ENCODE results near the gene RBM38.
"Not testable (repeated sequence)": the region's sequence is repeated elsewhere in the genome, so short reads cannot be mapped to it uniquely, and the experiment has no call there.

The RBM38 gene

GRCh38 chr20:57350081-57350710 lies 41.0 kb upstream of the RBM38 start:
- Histone ChIP-seq H3K27me3 (peaks cover 48% of the 10 kb centered on the region), H3K27ac (no peak overlapping the region), H3K36me3 (no peaks in the 10 kb centered on the region)

GRCh38 chr20:57350726-57351041 lies 40.5 kb upstream of the RBM38 start:
- not testable (repeated sequence) for H3K4me1 ChIP-seq (ENCODE audit: control insufficient read depth in 1 of 2, insufficient read depth in 1 of 2, low read depth in 1 of 2, low read length in 1 of 2); H3K9me3 ChIP-seq; H3K36me3 ChIP-seq
- peak overlapping the region; percentile 83 to 96 for H3K4me3 ChIP-seq (ENCODE audit: low read depth in 1 of 2, low read length in 1 of 2)
- peaks cover 44% of the 10 kb centered on the region for H3K27me3 ChIP-seq
- peak overlapping the region; percentile 87 for H3K27ac ChIP-seq

More at GRCh38 chr20:57350081-57350710, 41.0 kb upstream of the RBM38 start:
- Histone ChIP-seq H3K4me1 (ENCODE audit: control insufficient read depth in 1 of 2, insufficient read depth in 1 of 2, low read depth in 1 of 2, low read length in 1 of 2) (peaks cover 9 to 10% of the 10 kb centered on the region in 2 experiments), H3K9me3 (no peaks in the 10 kb centered on the region), H3K4me3 (ENCODE audit: low read depth in 1 of 2, low read length in 1 of 2) (no peak overlapping the region)
- TF ChIP-seq CTCF (IDR thresholded peaks at IDR 0.05) = no peak

GRCh38 chr20:57351042-57351783 lies 40.0 kb upstream of the RBM38 start, which contains the start of gene RAE1:
Gene RAE1 (plus strand): TSS chr20:57351255. CDS start chr20:57354039, 2,784 bp downstream.
- Histone ChIP-seq H3K9me3 (no peaks in the 10 kb centered on the region), H3K4me1 (ENCODE audit: control insufficient read depth in 1 of 2, insufficient read depth in 1 of 2, low read depth in 1 of 2, low read length in 1 of 2) (peaks cover 9 to 10% of the 10 kb centered on the region in 2 experiments), H3K27me3 (peaks cover 38% of the 10 kb centered on the region), H3K36me3 (no peaks in the 10 kb centered on the region), H3K4me3 (ENCODE audit: low read depth in 1 of 2, low read length in 1 of 2) (peak within 1 kb of the TSS; percentile 83 to 96), H3K27ac (peak within 1 kb of the TSS; percentile 87)
- no peak for TF ChIP-seq CTCF (IDR thresholded peaks at IDR 0.05)

- no peak for TF ChIP-seq CTCF (IDR thresholded peaks at IDR 0.05)
- H3K4me1 ChIP-seq (ENCODE audit: control insufficient read depth in 1 of 2, insufficient read depth in 1 of 2, low read depth in 1 of 2, low read length in 1 of 2) = peaks cover 9 to 10% of the 10 kb centered on the region in 2 experiments
- H3K4me3 ChIP-seq (ENCODE audit: low read depth in 1 of 2, low read length in 1 of 2) = peak overlapping the region in 1 of 2 experiments; percentile 83
- no peak overlapping the region for H3K27ac ChIP-seq
- H3K36me3 ChIP-seq = no peaks in the 10 kb centered on the region
- peaks cover 33% of the 10 kb centered on the region for H3K27me3 ChIP-seq
- H3K9me3 ChIP-seq = no peaks in the 10 kb centered on the region
Observed at GRCh38 chr20:57352305-57352704, 38.9 kb upstream of the RBM38 start.

- Histone ChIP-seq H3K36me3 (no peaks in the 10 kb centered on the region), H3K9me3 (no peaks in the 10 kb centered on the region), H3K4me3 (ENCODE audit: low read depth in 1 of 2, low read length in 1 of 2) (no peak overlapping the region), H3K27ac (no peak overlapping the region), H3K27me3 (peaks cover 22% of the 10 kb centered on the region), H3K4me1 (ENCODE audit: control insufficient read depth in 1 of 2, insufficient read depth in 1 of 2, low read depth in 1 of 2, low read length in 1 of 2) (peaks cover 9 to 10% of the 10 kb centered on the region in 2 experiments)
- TF ChIP-seq CTCF (IDR thresholded peaks at IDR 0.05) = no peak
Observed at GRCh38 chr20:57353351-57353750, 37.8 kb upstream of the RBM38 start.

GRCh38 chr20:57361517-57361916 lies 29.7 kb upstream of the RBM38 start:
- H3K36me3 ChIP-seq = peaks cover 42% of the 10 kb centered on the region
- no peaks in the 10 kb centered on the region for H3K27me3 ChIP-seq
- no peak overlapping the region for H3K27ac ChIP-seq
- no peak for TF ChIP-seq CTCF (IDR thresholded peaks at IDR 0.05)
- H3K9me3 ChIP-seq = no peaks in the 10 kb centered on the region
- H3K4me1 ChIP-seq (ENCODE audit: control insufficient read depth in 1 of 2, insufficient read depth in 1 of 2, low read depth in 1 of 2, low read length in 1 of 2) = no peaks in the 10 kb centered on the region
- H3K4me3 ChIP-seq (ENCODE audit: low read depth in 1 of 2, low read length in 1 of 2) = no peak overlapping the region

All from neutrophil (primary cell).